ENCODE results near the gene GNAQ. TPM values are rescaled to one million over a fixed set of nuclear protein-coding genes. Genes with fewer than 3 reads are reported as not detected.

Gene GNAQ
- total RNA-seq, 1 experiment from 2014 or later, result 34.1 TPM

DNA sequence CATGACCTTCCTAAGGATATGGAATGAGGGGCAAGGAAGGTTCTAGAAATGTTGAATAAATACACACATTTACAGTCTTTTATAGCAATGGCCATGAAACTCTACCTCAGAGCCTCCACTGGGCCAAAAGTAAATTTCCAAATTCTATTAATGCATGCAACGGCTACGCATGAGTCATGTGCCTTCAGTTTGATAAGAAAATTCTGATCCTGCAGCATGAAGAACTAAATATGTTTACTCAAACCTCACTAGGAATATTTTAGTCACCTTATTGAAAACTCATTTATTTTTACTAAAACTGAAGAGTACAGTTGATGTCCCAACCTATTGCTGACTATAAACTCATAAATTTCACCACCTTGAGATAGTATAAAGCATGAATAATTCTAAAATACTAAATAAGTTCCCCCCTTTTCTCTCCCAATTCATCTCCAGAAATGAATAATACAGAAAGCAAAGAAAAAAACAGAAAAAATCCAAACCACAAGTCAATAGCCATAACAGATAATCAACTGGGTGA lies 92.4 kb downstream of the GNAQ start:
- intact Hi-C loops (cut with micrococcal nuclease; ENCODE audit: unreplicated experiment), result no loop called here
- Mint-ChIP-seq H3K4me3 (ENCODE audit: low read depth, unreplicated experiment) (no peak overlapping the region), H3K9me3 (ENCODE audit: low read depth, unreplicated experiment) (no peaks in the 10 kb centered on the region), H3K4me1 (ENCODE audit: low read depth, unreplicated experiment) (peaks cover 10% of the 10 kb centered on the region), H3K27ac (ENCODE audit: unreplicated experiment) (no peak overlapping the region), H3K36me3 (ENCODE audit: insufficient read depth, unreplicated experiment) (no peaks in the 10 kb centered on the region), H3K27me3 (ENCODE audit: unreplicated experiment) (no peaks in the 10 kb centered on the region)
- no peak for DNase-seq
- CTCF ChIA-PET, result no interaction called here
- TF ChIP-seq, protein P1, sequence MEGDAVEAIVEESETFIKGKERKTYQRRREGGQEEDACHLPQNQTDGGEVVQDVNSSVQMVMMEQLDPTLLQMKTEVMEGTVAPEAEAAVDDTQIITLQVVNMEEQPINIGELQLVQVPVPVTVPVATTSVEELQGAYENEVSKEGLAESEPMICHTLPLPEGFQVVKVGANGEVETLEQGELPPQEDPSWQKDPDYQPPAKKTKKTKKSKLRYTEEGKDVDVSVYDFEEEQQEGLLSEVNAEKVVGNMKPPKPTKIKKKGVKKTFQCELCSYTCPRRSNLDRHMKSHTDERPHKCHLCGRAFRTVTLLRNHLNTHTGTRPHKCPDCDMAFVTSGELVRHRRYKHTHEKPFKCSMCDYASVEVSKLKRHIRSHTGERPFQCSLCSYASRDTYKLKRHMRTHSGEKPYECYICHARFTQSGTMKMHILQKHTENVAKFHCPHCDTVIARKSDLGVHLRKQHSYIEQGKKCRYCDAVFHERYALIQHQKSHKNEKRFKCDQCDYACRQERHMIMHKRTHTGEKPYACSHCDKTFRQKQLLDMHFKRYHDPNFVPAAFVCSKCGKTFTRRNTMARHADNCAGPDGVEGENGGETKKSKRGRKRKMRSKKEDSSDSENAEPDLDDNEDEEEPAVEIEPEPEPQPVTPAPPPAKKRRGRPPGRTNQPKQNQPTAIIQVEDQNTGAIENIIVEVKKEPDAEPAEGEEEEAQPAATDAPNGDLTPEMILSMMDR (IDR thresholded peaks at IDR 0.05; ENCODE audit: unreplicated experiment), result no peak
- no TSS peak for BruUV-seq (replicated peaks)

DNA sequence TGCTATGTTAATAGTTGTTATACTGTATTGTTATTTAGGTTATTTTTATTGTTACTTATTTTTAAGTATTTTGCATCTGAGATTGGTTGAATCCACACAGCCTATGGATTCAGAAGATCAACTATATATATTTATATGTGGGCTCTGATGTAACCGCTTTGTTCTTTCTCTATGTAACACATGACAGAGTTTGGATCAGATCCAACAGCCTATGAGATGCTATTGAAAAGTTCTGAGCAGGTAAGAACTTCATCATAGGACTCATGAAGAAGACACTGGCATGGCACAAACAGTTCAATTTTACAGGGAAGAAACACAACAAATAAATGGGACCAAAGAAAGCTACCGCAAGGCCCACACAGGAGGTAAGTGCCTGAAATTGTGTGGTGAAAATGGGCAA lies 93.4 kb downstream of the GNAQ start:
- CTCF ChIA-PET, result no interaction called here
- H3K36me3 Mint-ChIP-seq (ENCODE audit: insufficient read depth, unreplicated experiment), result no peaks in the 10 kb centered on the region
- intact Hi-C loops (cut with micrococcal nuclease; ENCODE audit: unreplicated experiment), result no loop called here
- no peaks in the 10 kb centered on the region for H3K9me3 Mint-ChIP-seq (ENCODE audit: low read depth, unreplicated experiment)
- TF ChIP-seq, protein P1 (IDR thresholded peaks at IDR 0.05; ENCODE audit: unreplicated experiment), result no peak
- H3K4me1 Mint-ChIP-seq (ENCODE audit: low read depth, unreplicated experiment), result peaks cover 9% of the 10 kb centered on the region
- H3K27ac Mint-ChIP-seq (ENCODE audit: unreplicated experiment), result no peak overlapping the region
- DNase-seq, result no peak
- no TSS peak for BruUV-seq (replicated peaks)
- no peaks in the 10 kb centered on the region for H3K27me3 Mint-ChIP-seq (ENCODE audit: unreplicated experiment)
- no peak overlapping the region for H3K4me3 Mint-ChIP-seq (ENCODE audit: low read depth, unreplicated experiment)

DNA sequence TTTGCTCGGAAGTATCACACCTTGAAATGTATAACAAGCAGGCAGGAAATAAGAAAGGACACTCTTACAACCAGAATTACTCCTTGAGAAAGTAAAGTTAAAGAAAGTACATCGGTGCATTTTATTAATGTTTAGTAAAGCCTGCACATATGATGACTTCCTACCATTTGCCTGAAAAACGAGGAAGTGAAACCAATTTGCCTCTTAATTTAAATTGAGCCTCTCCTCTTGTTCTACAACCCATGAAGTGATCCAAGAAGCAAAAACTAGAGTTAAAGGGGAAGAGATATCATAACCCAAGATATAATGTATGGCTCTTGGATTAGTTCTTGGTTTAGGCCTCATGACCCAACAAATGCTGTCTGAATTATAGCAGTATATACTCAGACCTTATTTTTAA lies 95.6 kb downstream of the GNAQ start:
- DNase-seq, result no peak
- peaks cover 6% of the 10 kb centered on the region for H3K36me3 Mint-ChIP-seq (ENCODE audit: insufficient read depth, unreplicated experiment)
- no peaks in the 10 kb centered on the region for H3K27me3 Mint-ChIP-seq (ENCODE audit: unreplicated experiment)
- peaks cover 21% of the 10 kb centered on the region for H3K4me1 Mint-ChIP-seq (ENCODE audit: low read depth, unreplicated experiment)
- CTCF ChIA-PET, result no interaction called here
- TF ChIP-seq, protein P1 (IDR thresholded peaks at IDR 0.05; ENCODE audit: unreplicated experiment), result no peak
- H3K27ac Mint-ChIP-seq (ENCODE audit: unreplicated experiment), result no peak overlapping the region
- no peaks in the 10 kb centered on the region for H3K9me3 Mint-ChIP-seq (ENCODE audit: low read depth, unreplicated experiment)
- H3K4me3 Mint-ChIP-seq (ENCODE audit: low read depth, unreplicated experiment), result no peak overlapping the region
- intact Hi-C loops (cut with micrococcal nuclease; ENCODE audit: unreplicated experiment), result no loop called here
- BruUV-seq (replicated peaks), result no TSS peak

DNA sequence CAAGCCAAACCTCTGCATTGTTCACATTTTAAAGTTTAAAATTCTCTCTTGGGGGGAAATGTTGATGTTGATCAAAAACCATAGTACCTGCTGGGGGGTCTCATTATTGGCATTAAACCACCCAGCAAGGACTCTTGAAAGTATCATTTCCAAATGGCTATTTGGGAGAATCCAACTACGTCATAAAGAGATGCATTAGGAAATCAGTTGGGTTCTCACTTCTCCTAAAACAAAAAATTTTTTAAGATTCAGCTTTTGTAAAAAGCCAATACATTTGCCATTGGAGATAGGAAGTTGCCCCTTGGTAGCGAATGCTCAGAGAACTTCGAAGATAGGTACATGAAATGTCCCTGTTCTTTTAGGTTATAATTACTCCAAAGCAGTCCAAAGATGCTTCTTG lies 96.4 kb downstream of the GNAQ start:
- no TSS peak for BruUV-seq (replicated peaks)
- intact Hi-C loops (cut with micrococcal nuclease; ENCODE audit: unreplicated experiment), result no loop called here
- H3K4me1 Mint-ChIP-seq (ENCODE audit: low read depth, unreplicated experiment), result peaks cover 21% of the 10 kb centered on the region
- no peak overlapping the region for H3K4me3 Mint-ChIP-seq (ENCODE audit: low read depth, unreplicated experiment)
- DNase-seq, result no peak
- CTCF ChIA-PET, result no interaction called here
- H3K27ac Mint-ChIP-seq (ENCODE audit: unreplicated experiment), result no peak overlapping the region
- H3K36me3 Mint-ChIP-seq (ENCODE audit: insufficient read depth, unreplicated experiment), result peaks cover 6% of the 10 kb centered on the region
- no peaks in the 10 kb centered on the region for H3K27me3 Mint-ChIP-seq (ENCODE audit: unreplicated experiment)
- TF ChIP-seq, protein P1 (IDR thresholded peaks at IDR 0.05; ENCODE audit: unreplicated experiment), result no peak
- H3K9me3 Mint-ChIP-seq (ENCODE audit: low read depth, unreplicated experiment), result no peaks in the 10 kb centered on the region
